Ureter (tissue), 1 donor: ENCODE measurements around the gene DNAJC5. TPM values are rescaled to one million over a fixed set of nuclear protein-coding genes. Genes with fewer than 3 reads are reported as not detected.

Experiments
- DNase-seq: peaks from one replicate; pipeline ENCODE4 v3.0.0-alpha.2; 2020; ENCODE audit warnings: low spot score
- total RNA-seq: library from RNA; stranded (reverse); gene quantifications from one replicate; pipeline ENCODE4 v1.2.4, GENCODE V29; 2023
- donor health status: DM: yes; HTN: yes; CAD: no.

DNAJC5 gene
- total RNA-seq, 1 donor from 2014 or later, result 52.4 TPM

GRCh38 chr20:63940071-63940471, 45.1 kb downstream of the DNAJC5 start:
- no peak for DNase-seq

GRCh38 chr20:63940472-63941266, 45.7 kb downstream of the DNAJC5 start:
- no peak for DNase-seq

- DNase-seq, result peak; percentile 76
Measured at GRCh38 chr20:63941282-63942081, 46.6 kb downstream of the DNAJC5 start.

- DNase-seq, result peak; percentile 57
Measured at GRCh38 chr20:63942250-63942951, 47.5 kb downstream of the DNAJC5 start.

- no peak for DNase-seq
Measured at GRCh38 chr20:63942969-63943807, 48.3 kb downstream of the DNAJC5 start.

- DNase-seq, result no peak
Measured at GRCh38 chr20:63943808-63944077, 48.8 kb downstream of the DNAJC5 start.

- no peak for DNase-seq
Measured at GRCh38 chr20:63944078-63944941, 49.4 kb downstream of the DNAJC5 start.

- DNase-seq, result no peak
Measured at GRCh38 chr20:63945031-63945658, 50.2 kb downstream of the DNAJC5 start.

GRCh38 chr20:63945921-63946920, 51.3 kb downstream of the DNAJC5 start:
- DNase-seq, result no peak

GRCh38 chr20:63946986-63947637, 52.2 kb downstream of the DNAJC5 start:
- DNase-seq, result no peak

GRCh38 chr20:63947638-63948456, 52.9 kb downstream of the DNAJC5 start:
- DNase-seq, result peak; percentile 55

GRCh38 chr20:63950701-63951397, 55.9 kb downstream of the DNAJC5 start:
- DNase-seq, result no peak

GRCh38 chr20:63951398-63952209, 56.7 kb downstream of the DNAJC5 start:
- no peak for DNase-seq

- no peak for DNase-seq
Measured at GRCh38 chr20:63952210-63952535, 57.2 kb downstream of the DNAJC5 start.

- DNase-seq, result no peak
Measured at GRCh38 chr20:63952769-63953168, 57.8 kb downstream of the DNAJC5 start.

- DNase-seq, result no peak
Measured at GRCh38 chr20:63953764-63954429, 59.0 kb downstream of the DNAJC5 start.
